NB4 (cell line): Measurements from ENCODE around the gene PTPRK.

Source experiments
- CTCF ChIP-seq: IDR thresholded peaks from one replicate; pipeline ENCODE4 v1.5.1; 2012; ENCODE audit warnings: low read depth, low read length
- MAX ChIP-seq: IDR thresholded peaks from 2 replicates; pipeline ENCODE4 v1.6.1; 2011; ENCODE audit warnings: low read depth, low read length
- MYC ChIP-seq: IDR thresholded peaks from 2 replicates; pipeline ENCODE4 v1.6.1; 2011; ENCODE audit warnings: low read depth, low read length
- POLR2A ChIP-seq: IDR thresholded peaks from 2 replicates; pipeline ENCODE4 v1.6.1; 2011; ENCODE audit warnings: mild to moderate bottlenecking; ENCODE audit not compliant: insufficient read length; ENCODE audit errors: extremely low read depth

- TF ChIP-seq CTCF (no peak), POLR2A (no peak), MAX (no peak), MYC (no peak)
Observed at GRCh38 chr6:128158496-128158895, 361.9 kb downstream of the PTPRK start.
